GM08714 (cell line): ENCODE measurements around the gene MPPE1.
A peak's percentile ranks its signal among the peaks of the same experiment; 100 is the strongest.
"Not testable (repeated sequence)": the region's sequence is repeated elsewhere in the genome, so short reads cannot be mapped to it uniquely, and the experiment has no call there.

Experiments used
- H3K4me3 ChIP-seq: fragments of 200-500 bp; sonication (Bioruptor generic); 2 replicates; pipeline ENCODE4 v1.5.1; 2014; ENCODE audit warnings: mild to moderate bottlenecking, low read length, inconsistent platforms
- ZNF274 ChIP-seq: IDR thresholded peaks from 2 replicates; pipeline ENCODE4 v1.6.1; 2012; ENCODE audit warnings: mild to moderate bottlenecking, low read depth, low read length

MPPE1 gene

GRCh38 chr18:11908182-11909060 lies at the start of gene MPPE1:
Gene MPPE1, minus strand, starts transcription at chr18:11908317. Its CDS starts 11,053 bp downstream, at chr18:11897264.
- TF ChIP-seq ZNF274: no peak

GRCh38 chr18:11957636-11958035 lies 49.5 kb upstream of the MPPE1 start:
- TF ChIP-seq ZNF274: no peak
- no peak overlapping the region for H3K4me3 ChIP-seq

More at GRCh38 chr18:11908182-11909060, at the start of gene MPPE1:
- peak within 1 kb of the TSS; percentile 85 for H3K4me3 ChIP-seq

- H3K4me3 ChIP-seq: no peak overlapping the region
- no peak for TF ChIP-seq ZNF274
These were observed 48.5 kb upstream of the MPPE1 start for GRCh38 chr18:11956371-11957308.

- no peak overlapping the region for H3K4me3 ChIP-seq
- TF ChIP-seq ZNF274: no peak
These were observed 47.3 kb upstream of the MPPE1 start for GRCh38 chr18:11955239-11956029.

- H3K4me3 ChIP-seq: no peak overlapping the region
- no peak for TF ChIP-seq ZNF274
These were observed 45.0 kb upstream of the MPPE1 start for GRCh38 chr18:11953113-11953512.

- no peak overlapping the region for H3K4me3 ChIP-seq
- no peak for TF ChIP-seq ZNF274
These were observed 43.3 kb upstream of the MPPE1 start for GRCh38 chr18:11951390-11951851.

GRCh38 chr18:11950824-11951223 lies 42.7 kb upstream of the MPPE1 start:
- no peak overlapping the region for H3K4me3 ChIP-seq
- no peak for TF ChIP-seq ZNF274

- TF ChIP-seq ZNF274: no peak
- no peak overlapping the region for H3K4me3 ChIP-seq
These were observed 40.9 kb upstream of the MPPE1 start for GRCh38 chr18:11948852-11949523.

- H3K4me3 ChIP-seq: peak overlapping the region; percentile 52; the same call in 1 of the 2 replicates
- no peak for TF ChIP-seq ZNF274
These were observed 39.4 kb upstream of the MPPE1 start for GRCh38 chr18:11947214-11948191.

- no peak for TF ChIP-seq ZNF274
- H3K4me3 ChIP-seq: peak overlapping the region; percentile 52; the same call in 1 of the 2 replicates
These were observed 38.6 kb upstream of the MPPE1 start for GRCh38 chr18:11946756-11947155.

GRCh38 chr18:11945834-11946659 lies 37.9 kb upstream of the MPPE1 start:
- not testable (repeated sequence) for H3K4me3 ChIP-seq

GRCh38 chr18:11944786-11945185 lies 36.7 kb upstream of the MPPE1 start:
- H3K4me3 ChIP-seq: no peak overlapping the region
- no peak for TF ChIP-seq ZNF274
